ENCODE results near the gene ROBO3. TPM values are rescaled to one million over a fixed set of nuclear protein-coding genes. Genes with fewer than 3 reads are reported as not detected.
A peak's percentile ranks its signal among the peaks of the same experiment; 100 is the strongest.

ROBO3 gene
- total RNA-seq, 1 experiment from 2014 or later = 26.1 TPM

- H3K36me3 ChIP-seq (replicated peaks; ENCODE audit: control insufficient read depth, insufficient read depth, low read length) = no peaks in the 10 kb centered on the region
- H3K4me3 ChIP-seq (ENCODE audit: insufficient read depth, low read depth, low read length) = peak overlapping the region; percentile 68
- peaks cover 46% of the 10 kb centered on the region for H3K27me3 ChIP-seq (ENCODE audit: control insufficient read depth, insufficient read depth, low read length)
- DNase-seq = peak; percentile 77
Observed at GRCh38 chr11:124876818-124877630, 11.8 kb downstream of the ROBO3 start.

GRCh38 chr11:124877631-124877909, 12.3 kb downstream of the ROBO3 start:
- DNase-seq = no peak
- peaks cover 40% of the 10 kb centered on the region for H3K27me3 ChIP-seq (ENCODE audit: control insufficient read depth, insufficient read depth, low read length)
- peak overlapping the region; percentile 68 for H3K4me3 ChIP-seq (ENCODE audit: insufficient read depth, low read depth, low read length)
- no peaks in the 10 kb centered on the region for H3K36me3 ChIP-seq (replicated peaks; ENCODE audit: control insufficient read depth, insufficient read depth, low read length)

- Histone ChIP-seq H3K36me3 (replicated peaks; ENCODE audit: control insufficient read depth, insufficient read depth, low read length) (no peaks in the 10 kb centered on the region), H3K4me3 (ENCODE audit: insufficient read depth, low read depth, low read length) (peak overlapping the region; percentile 68; the same call in 1 of the 2 replicates), H3K27me3 (ENCODE audit: control insufficient read depth, insufficient read depth, low read length) (peaks cover 35% of the 10 kb centered on the region)
- peak; percentile 48 for DNase-seq
Observed at GRCh38 chr11:124877910-124878758, 12.9 kb downstream of the ROBO3 start.

- DNase-seq = peak; percentile 22
- no peaks in the 10 kb centered on the region for H3K36me3 ChIP-seq (replicated peaks; ENCODE audit: control insufficient read depth, insufficient read depth, low read length)
- peaks cover 27% of the 10 kb centered on the region for H3K27me3 ChIP-seq (ENCODE audit: control insufficient read depth, insufficient read depth, low read length)
- no peak overlapping the region for H3K4me3 ChIP-seq (ENCODE audit: insufficient read depth, low read depth, low read length)
Observed at GRCh38 chr11:124878759-124879492, 13.7 kb downstream of the ROBO3 start.

GRCh38 chr11:124879493-124880289, 14.5 kb downstream of the ROBO3 start:
- peak; percentile 27 for DNase-seq
- Histone ChIP-seq H3K27me3 (ENCODE audit: control insufficient read depth, insufficient read depth, low read length) (peaks cover 20% of the 10 kb centered on the region), H3K4me3 (ENCODE audit: insufficient read depth, low read depth, low read length) (no peak overlapping the region), H3K36me3 (replicated peaks; ENCODE audit: control insufficient read depth, insufficient read depth, low read length) (no peaks in the 10 kb centered on the region)

GRCh38 chr11:124880290-124880611, 15.0 kb downstream of the ROBO3 start:
- H3K4me3 ChIP-seq (ENCODE audit: insufficient read depth, low read depth, low read length) = no peak overlapping the region
- no peak for DNase-seq
- H3K36me3 ChIP-seq (replicated peaks; ENCODE audit: control insufficient read depth, insufficient read depth, low read length) = no peaks in the 10 kb centered on the region
- peaks cover 15% of the 10 kb centered on the region for H3K27me3 ChIP-seq (ENCODE audit: control insufficient read depth, insufficient read depth, low read length)

- Histone ChIP-seq H3K4me3 (ENCODE audit: insufficient read depth, low read depth, low read length) (no peak overlapping the region), H3K27me3 (ENCODE audit: control insufficient read depth, insufficient read depth, low read length) (peaks cover 9% of the 10 kb centered on the region; the same call in 1 of the 2 replicates), H3K36me3 (replicated peaks; ENCODE audit: control insufficient read depth, insufficient read depth, low read length) (no peaks in the 10 kb centered on the region)
- DNase-seq = no peak
Observed at GRCh38 chr11:124880958-124881357, 15.7 kb downstream of the ROBO3 start.

GRCh38 chr11:124882339-124883071, 17.3 kb downstream of the ROBO3 start:
- no peak overlapping the region for H3K4me3 ChIP-seq (ENCODE audit: insufficient read depth, low read depth, low read length)
- no peak for DNase-seq
- no peaks in the 10 kb centered on the region for H3K36me3 ChIP-seq (replicated peaks; ENCODE audit: control insufficient read depth, insufficient read depth, low read length)
- H3K27me3 ChIP-seq (ENCODE audit: control insufficient read depth, insufficient read depth, low read length) = peaks cover 6% of the 10 kb centered on the region; the same call in 1 of the 2 replicates

GRCh38 chr11:124884340-124884739, 19.1 kb downstream of the ROBO3 start:
- H3K36me3 ChIP-seq (replicated peaks; ENCODE audit: control insufficient read depth, insufficient read depth, low read length) = no peaks in the 10 kb centered on the region

GRCh38 chr11:124884869-124885479, 19.7 kb downstream of the ROBO3 start:
- peak; percentile 22 for DNase-seq
- Histone ChIP-seq H3K4me3 (ENCODE audit: insufficient read depth, low read depth, low read length) (no peak overlapping the region), H3K27me3 (ENCODE audit: control insufficient read depth, insufficient read depth, low read length) (peaks cover 8% of the 10 kb centered on the region; the same call in 1 of the 2 replicates), H3K36me3 (replicated peaks; ENCODE audit: control insufficient read depth, insufficient read depth, low read length) (no peaks in the 10 kb centered on the region)

More at GRCh38 chr11:124884340-124884739, 19.1 kb downstream of the ROBO3 start:
- no peak overlapping the region for H3K4me3 ChIP-seq (ENCODE audit: insufficient read depth, low read depth, low read length)
- H3K27me3 ChIP-seq (ENCODE audit: control insufficient read depth, insufficient read depth, low read length) = peaks cover 8% of the 10 kb centered on the region; the same call in 1 of the 2 replicates
- DNase-seq = peak; percentile 16

GRCh38 chr11:124886476-124886875, 21.2 kb downstream of the ROBO3 start:
- H3K4me3 ChIP-seq (ENCODE audit: insufficient read depth, low read depth, low read length) = no peak overlapping the region
- peak; percentile 59 for DNase-seq
- H3K27me3 ChIP-seq (ENCODE audit: control insufficient read depth, insufficient read depth, low read length) = peaks cover 8% of the 10 kb centered on the region; the same call in 1 of the 2 replicates
- H3K36me3 ChIP-seq (replicated peaks; ENCODE audit: control insufficient read depth, insufficient read depth, low read length) = no peaks in the 10 kb centered on the region

GRCh38 chr11:124886978-124887666, 21.9 kb downstream of the ROBO3 start:
- no peak overlapping the region for H3K4me3 ChIP-seq (ENCODE audit: insufficient read depth, low read depth, low read length)
- peak; percentile 35 for DNase-seq
- peaks cover 8% of the 10 kb centered on the region; the same call in 1 of the 2 replicates for H3K27me3 ChIP-seq (ENCODE audit: control insufficient read depth, insufficient read depth, low read length)
- no peaks in the 10 kb centered on the region for H3K36me3 ChIP-seq (replicated peaks; ENCODE audit: control insufficient read depth, insufficient read depth, low read length)

GRCh38 chr11:124887667-124888013, 22.4 kb downstream of the ROBO3 start:
- Histone ChIP-seq H3K27me3 (ENCODE audit: control insufficient read depth, insufficient read depth, low read length) (peaks cover 8% of the 10 kb centered on the region; the same call in 1 of the 2 replicates), H3K4me3 (ENCODE audit: insufficient read depth, low read depth, low read length) (no peak overlapping the region), H3K36me3 (replicated peaks; ENCODE audit: control insufficient read depth, insufficient read depth, low read length) (no peaks in the 10 kb centered on the region)
- DNase-seq = no peak
